A673 (cell line): ENCODE data around the gene CORT. TPM values are rescaled to one million over a fixed set of nuclear protein-coding genes. Genes with fewer than 3 reads are reported as not detected.

Source experiments
- BruUV-seq: library from RNA; stranded (reverse); fragments of 400-500 nt; replicated peaks from 2 replicates; lab custom pipeline; 2021; lab: Mats Ljungman, UMichigan
- CTCF ChIA-PET: fragments of 300-600 bp; sonication (Branson Sonifier 250); formaldehyde crosslinking; loops from one replicate; lab custom pipeline; 2022; ENCODE audit warnings: antibody characterized with exemption; lab: Charles Lee
- POLR2A ChIA-PET: fragments of 300-600 bp; sonication (Branson Sonifier 250); formaldehyde crosslinking; loops from one replicate; lab custom pipeline; 2022; ENCODE audit warnings: antibody characterized with exemption; ENCODE audit not compliant: low non-redundant PET; lab: Charles Lee
- DNase-seq: peaks from one replicate; pipeline ENCODE4 v3.0.0-alpha.2; 2015; ENCODE audit warnings: low spot score
- H3K27ac ChIP-seq: fragments of 200-600 bp; sonication (generic); 2 replicates; pipeline ENCODE4 v1.5.1; 2016; ENCODE audit warnings: mixed run types, low read depth, mild to moderate bottlenecking, mixed read lengths, antibody characterized with exemption, low read length; ENCODE audit not compliant: poor library complexity, severe bottlenecking
- H3K27me3 ChIP-seq: fragments of 200-600 bp; sonication (generic); replicated peaks from 2 replicates; pipeline ENCODE4 v1.6.1; 2017; ENCODE audit warnings: mixed run types, low read depth, mild to moderate bottlenecking, mixed read lengths, antibody characterized with exemption, low read length; ENCODE audit not compliant: insufficient read depth, poor library complexity
- H3K36me3 ChIP-seq: fragments of 200-600 bp; sonication (generic); 2 replicates; pipeline ENCODE4 v1.6.1; 2016; ENCODE audit warnings: mixed run types, mild to moderate bottlenecking, mixed read lengths, antibody characterized with exemption, low read length; ENCODE audit not compliant: insufficient read depth, poor library complexity, severe bottlenecking
- H3K4me1 ChIP-seq: fragments of 200-600 bp; sonication (generic); 2 replicates; pipeline ENCODE4 v1.6.1; 2017; ENCODE audit warnings: mixed run types, mild to moderate bottlenecking, mixed read lengths, antibody characterized with exemption, low read length; ENCODE audit not compliant: insufficient read depth, poor library complexity, severe bottlenecking
- H3K4me3 ChIP-seq: fragments of 200-600 bp; sonication (generic); 2 replicates; pipeline ENCODE4 v1.5.1; 2016; ENCODE audit warnings: low read depth, mixed run types, mild to moderate bottlenecking, mixed read lengths, low read length; ENCODE audit not compliant: poor library complexity, severe bottlenecking
- H3K9me3 ChIP-seq: fragments of 200-600 bp; sonication (generic); 2 replicates; pipeline ENCODE4 v1.6.1; 2016; ENCODE audit warnings: mixed run types, low read depth, mild to moderate bottlenecking, mixed read lengths, antibody characterized with exemption, low read length; ENCODE audit not compliant: poor library complexity, severe bottlenecking
- EZH2 ChIP-seq: fragments of 200-600 bp; sonication (generic); IDR thresholded peaks from 2 replicates; pipeline ENCODE4 v1.6.1; 2017; ENCODE audit warnings: borderline replicate concordance, low read depth, mild to moderate bottlenecking, mixed read lengths, antibody characterized with exemption, low read length; ENCODE audit not compliant: poor library complexity, severe bottlenecking
- intact Hi-C: fragments of 100-400 bp; cut with micrococcal nuclease; formaldehyde crosslinking; loops from one replicate; pipeline ENCODE4 v1.10.0; 2022; ENCODE audit not compliant: unreplicated experiment
- total RNA-seq: library from RNA; stranded (reverse); gene quantifications from 2 replicates; pipeline ENCODE4 v1.2.3, GENCODE V29; 2021
- TF ChIP-seq, protein P1 (sequence below): fragments of 300-800, 200-600 bp; sonication (generic); conservative IDR thresholded peaks from 2 replicates; pipeline ENCODE4 v1.5.1; 2017; ENCODE audit warnings: low read depth, mild to moderate bottlenecking, antibody characterized with exemption, low read length, moderate library complexity, mixed read lengths

Gene CORT
- total RNA-seq, 1 experiment from 2014 or later, result 1.4 TPM

- BruUV-seq, result no TSS peak
- POLR2A ChIA-PET, result no interaction called here
- TF ChIP-seq EZH2, result no peak
- TF ChIP-seq, protein P1, sequence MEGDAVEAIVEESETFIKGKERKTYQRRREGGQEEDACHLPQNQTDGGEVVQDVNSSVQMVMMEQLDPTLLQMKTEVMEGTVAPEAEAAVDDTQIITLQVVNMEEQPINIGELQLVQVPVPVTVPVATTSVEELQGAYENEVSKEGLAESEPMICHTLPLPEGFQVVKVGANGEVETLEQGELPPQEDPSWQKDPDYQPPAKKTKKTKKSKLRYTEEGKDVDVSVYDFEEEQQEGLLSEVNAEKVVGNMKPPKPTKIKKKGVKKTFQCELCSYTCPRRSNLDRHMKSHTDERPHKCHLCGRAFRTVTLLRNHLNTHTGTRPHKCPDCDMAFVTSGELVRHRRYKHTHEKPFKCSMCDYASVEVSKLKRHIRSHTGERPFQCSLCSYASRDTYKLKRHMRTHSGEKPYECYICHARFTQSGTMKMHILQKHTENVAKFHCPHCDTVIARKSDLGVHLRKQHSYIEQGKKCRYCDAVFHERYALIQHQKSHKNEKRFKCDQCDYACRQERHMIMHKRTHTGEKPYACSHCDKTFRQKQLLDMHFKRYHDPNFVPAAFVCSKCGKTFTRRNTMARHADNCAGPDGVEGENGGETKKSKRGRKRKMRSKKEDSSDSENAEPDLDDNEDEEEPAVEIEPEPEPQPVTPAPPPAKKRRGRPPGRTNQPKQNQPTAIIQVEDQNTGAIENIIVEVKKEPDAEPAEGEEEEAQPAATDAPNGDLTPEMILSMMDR, result no peak
Observed at GRCh38 chr1:10494418-10494753, 44.6 kb downstream of the CORT start.

DNA sequence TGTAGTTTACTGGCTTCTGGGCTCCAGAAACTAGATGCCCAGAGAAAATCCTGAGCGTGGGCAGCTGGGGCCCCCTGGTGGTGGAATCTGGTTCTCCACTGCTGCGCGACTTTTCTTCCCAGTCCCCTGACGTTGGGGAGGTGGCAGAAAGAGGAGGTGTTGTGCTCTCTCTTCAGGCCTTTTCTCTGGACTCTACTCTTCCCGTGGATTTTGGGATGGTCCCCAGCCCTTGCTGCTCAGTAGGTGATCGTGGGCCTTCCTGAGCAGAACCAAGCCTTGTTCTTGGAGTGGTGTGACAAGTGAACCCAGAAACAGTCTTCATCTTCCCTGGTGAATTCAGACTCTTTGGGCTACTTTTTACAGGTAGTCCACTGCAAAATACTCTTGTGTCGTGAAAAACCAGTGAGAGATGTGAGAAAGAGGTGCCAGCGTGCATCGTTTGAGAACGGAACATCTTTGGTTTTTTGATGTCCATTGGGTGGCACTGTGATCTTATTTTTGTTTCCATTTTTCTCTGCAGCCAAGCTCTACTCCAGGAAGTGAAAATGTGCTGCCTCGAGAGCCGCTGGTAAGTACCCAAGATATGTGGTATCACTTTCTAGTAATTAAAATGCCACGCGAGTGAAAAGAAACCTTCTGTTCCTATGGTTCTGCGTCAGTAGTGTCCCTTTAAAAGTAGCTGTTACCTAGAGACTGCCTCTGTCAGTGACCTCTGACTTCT, 45.1 kb downstream of the CORT start:
- H3K27ac ChIP-seq, result peak overlapping the region; percentile 6
- no peaks in the 10 kb centered on the region for H3K9me3 ChIP-seq
- no peaks in the 10 kb centered on the region for H3K36me3 ChIP-seq
- no peaks in the 10 kb centered on the region for H3K27me3 ChIP-seq
- no TSS peak for BruUV-seq
- H3K4me3 ChIP-seq, result peak overlapping the region; percentile 36
- DNase-seq, result peak; percentile 76
- peaks cover 13% of the 10 kb centered on the region for H3K4me1 ChIP-seq
- POLR2A ChIA-PET, result no interaction called here
- TF ChIP-seq EZH2, result no peak
- TF ChIP-seq, protein P1, result peak; percentile 96
- CTCF ChIA-PET, result interaction anchor here (0.8 to 2.9 kb wide), 5 partner anchors 13 to 447 kb away, joined by 3 to 24 read pairs (median 3); partner anchors contain the start of gene CENPS
- intact Hi-C loops, result loop anchor here (1.0 to 2.0 kb wide), 2 partner anchors 65 to 118 kb away; partner anchors contain the start of gene CENPS

More at GRCh38 chr1:10494418-10494753, 44.6 kb downstream of the CORT start:
- Histone ChIP-seq H3K9me3 (no peaks in the 10 kb centered on the region), H3K36me3 (no peaks in the 10 kb centered on the region), H3K4me3 (no peak overlapping the region), H3K4me1 (peaks cover 13% of the 10 kb centered on the region), H3K27me3 (no peaks in the 10 kb centered on the region), H3K27ac (no peak overlapping the region)
- intact Hi-C loops, result loop anchor here (1.0 to 2.0 kb wide), 2 partner anchors 64 to 118 kb away; partner anchors contain the start of gene CENPS
- DNase-seq, result no peak
- CTCF ChIA-PET, result interaction anchor here (0.8 to 2.9 kb wide), 4 partner anchors 13 to 241 kb away, joined by 3 to 24 read pairs (median 4); partner anchors contain the start of gene CENPS

DNA sequence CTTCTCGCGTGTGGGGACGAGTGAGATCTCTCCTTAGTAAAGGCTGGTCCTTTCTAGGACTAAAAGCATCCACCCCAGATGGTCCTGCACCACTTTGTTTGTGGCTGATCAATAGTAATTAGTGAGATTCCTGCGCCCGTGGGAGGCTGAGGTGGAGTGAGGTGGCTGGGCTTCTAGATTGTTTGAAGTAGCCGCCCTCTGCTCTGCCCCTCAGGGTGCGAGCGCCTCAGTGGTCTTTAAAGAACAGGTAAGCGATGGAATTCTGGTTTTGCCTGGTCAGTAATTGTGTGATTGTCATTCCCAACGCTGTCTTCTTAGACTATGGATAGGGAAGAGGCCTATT, 45.6 kb downstream of the CORT start:
- BruUV-seq, result no TSS peak
- Histone ChIP-seq H3K36me3 (no peaks in the 10 kb centered on the region), H3K4me3 (no peak overlapping the region), H3K27ac (peak overlapping the region; percentile 6), H3K27me3 (no peaks in the 10 kb centered on the region), H3K4me1 (peaks cover 13% of the 10 kb centered on the region), H3K9me3 (no peaks in the 10 kb centered on the region)
- ChIA-PET POLR2A (no interaction called here), CTCF (interaction anchor here (0.8 to 2.9 kb wide), 4 partner anchors 12 to 447 kb away, joined by 3 to 24 read pairs (median 4); partner anchors contain the start of gene CENPS)
- DNase-seq, result no peak
- intact Hi-C loops, result loop anchor here (2.0 kb wide), 1 partner anchor 119 kb away; no protein-coding TSS in a partner anchor
- no peak for TF ChIP-seq EZH2
- TF ChIP-seq, protein P1, result no peak
